HG03139 (cell line): ENCODE results near the gene S100P.
"Not testable (repeated sequence)": the region's sequence is repeated elsewhere in the genome, so short reads cannot be mapped to it uniquely, and the experiment has no call there.

Experiments used
- ATAC-seq: cut with Tn5 transposase; IDR thresholded peaks from one replicate; pipeline ENCODE4 v1.9.1; 2021; ENCODE audit not compliant: unreplicated experiment

Gene S100P

DNA sequence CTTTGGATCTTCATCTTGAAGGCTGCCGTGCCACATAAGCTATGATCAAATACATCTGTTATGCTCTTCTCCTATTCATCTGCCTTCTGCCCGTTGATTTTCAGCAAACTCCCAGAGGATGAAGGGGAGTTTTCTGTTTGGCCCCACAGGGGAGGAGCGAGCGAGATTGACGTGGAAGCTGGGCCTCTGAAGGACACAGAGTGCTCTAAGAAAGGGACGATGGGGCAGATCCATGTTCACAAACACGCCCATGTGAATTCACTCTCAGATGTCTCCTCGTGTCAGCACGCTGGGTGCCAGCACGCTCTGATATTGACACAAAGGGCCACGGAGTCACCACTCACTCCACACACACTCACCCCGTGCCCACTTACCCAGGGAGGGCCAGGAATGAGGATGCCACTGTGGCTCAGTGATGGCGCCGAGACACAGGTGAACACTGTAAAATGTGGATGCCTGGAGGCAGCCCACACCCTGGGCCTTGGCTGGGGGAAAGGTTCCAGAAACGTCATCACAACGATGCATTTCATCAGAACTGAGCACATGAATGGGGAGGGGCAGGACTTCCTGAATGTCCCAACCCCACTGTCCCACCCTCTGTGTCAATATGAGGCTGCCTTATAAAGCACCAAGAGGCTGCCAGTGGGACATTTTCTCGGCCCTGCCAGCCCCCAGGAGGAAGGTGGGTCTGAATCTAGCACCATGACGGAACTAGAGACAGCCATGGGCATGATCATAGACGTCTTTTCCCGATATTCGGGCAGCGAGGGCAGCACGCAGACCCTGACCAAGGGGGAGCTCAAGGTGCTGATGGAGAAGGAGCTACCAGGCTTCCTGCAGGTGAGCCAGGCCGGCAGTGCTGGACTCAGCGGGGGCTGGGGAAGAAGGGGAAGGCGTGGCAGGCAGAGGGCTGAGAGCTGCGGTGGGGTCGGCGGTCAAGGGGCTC, at the start of gene S100P:
Gene S100P, plus strand, starts transcription at position 648 of the 946 bp plus-strand sequence. Its CDS starts 55 bp downstream, at position 703.
- ATAC-seq = no peak

DNA sequence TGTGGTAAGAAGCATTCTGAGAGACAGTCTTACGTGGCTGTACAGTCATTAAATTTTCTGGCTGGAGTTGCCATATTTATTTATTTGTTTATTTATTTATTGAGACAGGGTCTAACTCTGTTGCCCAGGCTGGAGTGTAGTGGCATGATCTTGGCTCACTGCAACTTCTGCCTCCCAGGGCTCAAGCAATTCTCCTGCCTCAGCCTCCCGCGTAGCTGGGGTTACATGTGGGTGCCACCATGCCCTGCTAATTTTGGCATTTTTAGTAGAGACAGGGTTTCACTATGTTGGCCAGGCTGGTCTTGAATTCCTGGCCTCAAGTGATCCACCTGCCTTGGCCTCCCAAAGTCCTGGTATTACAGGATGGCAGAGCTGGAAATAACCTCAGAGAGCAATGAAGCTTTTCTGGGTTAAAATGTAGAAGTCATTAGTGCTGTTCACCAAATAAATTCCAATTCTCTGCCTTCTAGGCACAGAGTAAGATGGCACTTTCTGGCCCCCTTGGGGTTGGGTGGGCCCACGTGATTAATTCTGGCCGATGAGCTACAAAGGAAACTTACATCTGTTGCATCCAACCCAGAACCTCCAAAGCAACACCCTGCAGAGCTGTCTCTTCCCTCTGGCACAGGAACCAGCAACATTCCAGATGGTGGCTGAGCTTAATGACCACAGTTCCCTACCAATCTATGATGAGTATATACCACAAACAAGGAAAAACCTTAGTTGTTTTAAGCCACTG, 48.7 kb upstream of the S100P start:
- ATAC-seq = no peak

DNA sequence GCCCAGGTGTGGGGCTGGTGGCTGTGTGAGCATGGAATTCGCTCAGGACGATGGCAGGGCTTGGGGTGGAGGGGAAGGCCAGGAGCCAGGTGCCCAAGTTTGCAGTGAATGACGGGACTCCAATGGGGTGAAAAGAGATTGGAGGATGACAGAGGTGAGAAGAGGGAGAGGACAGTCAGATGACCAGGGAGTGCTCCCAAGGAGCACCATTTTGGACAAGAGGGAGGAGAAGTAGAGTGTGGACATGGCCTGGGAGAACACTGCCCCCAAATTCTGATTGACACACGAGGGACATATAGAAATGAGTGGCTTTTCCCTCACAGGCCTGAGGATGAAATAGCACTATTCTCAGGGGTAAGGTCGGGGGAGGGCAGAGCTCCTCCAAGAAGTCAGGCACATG, 46.5 kb upstream of the S100P start:
- no peak for ATAC-seq

DNA sequence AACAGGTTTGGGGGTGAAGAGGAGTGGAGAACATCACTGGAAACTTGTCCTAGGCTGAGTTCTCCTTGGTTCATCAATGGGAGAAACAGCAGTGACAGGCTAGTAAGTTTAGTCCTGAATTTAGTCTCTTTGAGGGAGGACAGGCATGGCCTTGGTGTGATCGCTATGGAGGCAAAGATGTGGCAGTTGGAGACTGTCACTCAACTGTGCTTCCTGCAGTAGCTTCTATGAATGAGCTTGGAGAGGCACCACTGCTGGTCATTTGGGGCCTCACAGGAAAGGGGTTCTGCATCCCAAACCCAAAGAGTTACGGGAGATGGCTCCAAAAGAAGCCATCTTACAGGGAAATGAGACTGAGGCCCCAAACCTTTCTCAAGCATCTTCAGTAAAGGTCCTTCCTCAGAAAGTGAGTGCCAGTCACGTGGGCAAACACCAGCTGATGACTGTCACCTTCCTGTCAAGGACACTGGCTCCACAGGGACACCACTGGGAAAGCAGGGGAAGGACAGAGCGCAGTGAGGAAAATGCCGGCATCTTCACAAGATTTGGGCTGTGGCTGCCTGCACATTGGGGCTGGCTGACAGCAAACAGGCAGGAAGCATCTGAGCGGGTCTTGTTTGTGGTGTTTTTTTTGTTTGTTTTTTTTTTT, 46.0 kb upstream of the S100P start:
- ATAC-seq = no peak

DNA sequence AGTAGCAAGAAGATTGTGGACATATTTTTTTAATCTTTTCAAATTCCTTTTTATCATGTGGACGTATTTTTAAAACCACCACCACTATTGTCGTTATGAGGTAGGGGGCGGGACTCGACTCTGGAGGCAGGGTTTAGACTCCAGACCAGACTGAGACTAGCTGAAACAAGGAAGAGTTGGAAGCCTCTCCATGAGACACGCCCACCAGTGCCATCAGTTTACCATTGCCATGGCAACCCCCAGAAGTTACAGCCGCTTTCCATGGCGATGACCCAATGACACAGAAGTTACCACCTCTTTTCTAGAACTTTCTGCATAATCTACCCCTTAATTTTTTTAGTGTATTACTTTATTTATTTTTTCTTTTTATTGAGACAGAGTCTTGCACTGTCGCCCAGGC, 44.5 kb upstream of the S100P start:
- no peak for ATAC-seq

DNA sequence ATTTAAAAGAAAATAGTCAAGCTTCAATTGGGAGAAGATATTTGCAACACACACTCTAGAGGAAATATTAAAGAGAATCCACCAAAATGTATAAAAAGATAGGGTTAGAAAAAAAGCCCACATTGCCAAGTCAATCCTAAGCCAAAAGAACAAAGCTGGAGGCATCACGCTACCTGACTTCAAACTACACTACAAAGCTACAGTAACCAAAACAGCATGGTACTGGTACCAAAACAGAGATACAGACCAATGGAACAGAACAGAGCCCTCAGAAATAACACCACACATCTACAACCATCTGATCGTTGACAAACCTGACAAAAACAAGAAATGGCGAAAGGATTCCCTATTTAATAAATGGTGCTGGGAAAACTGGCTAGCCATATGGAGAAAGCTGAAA, 39.5 kb upstream of the S100P start:
- not testable (repeated sequence) for ATAC-seq

DNA sequence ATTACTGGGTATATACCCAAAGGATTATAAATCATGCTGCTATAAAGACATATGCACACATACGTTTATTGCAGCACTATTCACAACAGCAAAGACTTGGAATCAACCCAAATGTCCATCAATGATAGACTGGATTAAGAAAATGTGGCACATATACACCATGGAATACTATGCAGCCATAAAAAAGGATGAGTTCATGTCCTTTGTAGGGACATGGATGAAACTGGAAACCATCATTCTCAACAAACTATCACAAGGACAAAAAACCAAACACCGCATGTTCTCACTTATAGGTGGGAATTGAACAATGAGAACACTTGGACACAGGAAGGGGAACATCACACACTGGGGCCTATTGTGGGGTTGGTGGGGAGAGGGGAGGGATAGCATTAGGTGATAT, 38.4 kb upstream of the S100P start:
- ATAC-seq = not testable (repeated sequence)

DNA sequence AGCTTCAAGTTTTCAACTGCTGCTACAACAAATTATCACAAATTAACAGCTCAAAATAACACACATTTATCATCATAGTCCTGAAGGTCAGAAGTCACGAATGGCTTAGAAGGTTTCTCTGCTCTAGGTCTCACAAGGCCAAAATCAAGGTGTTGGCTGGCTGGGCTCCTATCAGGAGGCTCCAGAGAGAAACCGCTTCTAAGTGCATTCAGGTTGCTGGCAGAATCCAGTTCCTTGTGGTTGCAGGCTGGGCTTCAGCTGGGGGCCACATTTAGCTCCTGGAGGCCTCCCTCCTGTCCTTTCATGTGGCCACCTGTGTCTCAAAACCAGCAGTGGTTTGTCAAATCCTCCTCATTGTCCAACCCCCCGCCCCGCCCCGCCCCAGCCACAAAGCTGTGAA, 37.8 kb upstream of the S100P start:
- no peak for ATAC-seq

DNA sequence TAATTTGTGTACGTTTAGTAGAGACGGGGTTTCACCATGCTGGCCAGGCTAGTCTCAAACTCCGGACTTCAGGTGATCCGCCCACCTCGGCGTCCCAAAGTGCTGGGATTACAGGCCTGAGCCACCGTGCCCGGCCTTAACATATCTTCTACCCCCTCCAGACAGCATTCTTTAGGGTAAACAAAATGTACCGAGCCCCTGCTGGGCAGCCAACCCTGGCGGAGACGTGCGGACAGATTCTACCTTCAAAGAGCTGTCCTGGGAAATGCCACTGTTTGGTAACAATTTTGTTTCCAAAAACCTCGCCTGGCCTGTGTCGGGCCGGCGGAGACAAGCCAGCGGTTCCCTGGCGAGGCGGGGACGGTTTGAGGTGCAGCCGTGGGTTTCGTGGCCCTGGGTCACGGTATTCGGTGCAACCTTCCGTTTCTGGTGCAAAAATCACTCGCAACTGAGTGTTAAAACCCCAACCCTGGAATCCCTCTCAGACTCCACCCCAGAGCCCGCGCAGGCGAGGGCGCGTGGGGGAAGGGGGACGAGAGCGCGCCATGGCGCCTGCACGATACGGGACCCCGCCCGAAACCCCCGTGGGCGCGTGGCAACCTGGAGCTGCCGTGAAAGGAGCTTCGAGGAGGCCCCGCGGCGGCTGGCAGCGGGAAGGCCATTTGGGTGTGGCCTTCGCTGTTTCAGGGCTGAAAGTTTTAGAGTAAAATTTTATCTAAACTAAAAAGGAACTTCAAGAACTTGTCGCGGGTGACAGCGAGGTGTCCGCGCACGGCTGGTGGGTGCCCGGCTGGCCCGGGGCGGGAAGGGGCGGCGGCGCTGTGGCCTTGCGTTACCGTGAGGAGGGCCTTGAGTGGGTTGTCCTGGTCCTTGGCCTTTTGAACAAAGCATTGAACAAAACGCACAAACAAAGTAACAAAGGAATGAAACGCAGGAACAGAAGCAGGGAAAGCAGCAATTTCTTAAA, 36.2 kb upstream of the S100P start:
- ATAC-seq = no peak

DNA sequence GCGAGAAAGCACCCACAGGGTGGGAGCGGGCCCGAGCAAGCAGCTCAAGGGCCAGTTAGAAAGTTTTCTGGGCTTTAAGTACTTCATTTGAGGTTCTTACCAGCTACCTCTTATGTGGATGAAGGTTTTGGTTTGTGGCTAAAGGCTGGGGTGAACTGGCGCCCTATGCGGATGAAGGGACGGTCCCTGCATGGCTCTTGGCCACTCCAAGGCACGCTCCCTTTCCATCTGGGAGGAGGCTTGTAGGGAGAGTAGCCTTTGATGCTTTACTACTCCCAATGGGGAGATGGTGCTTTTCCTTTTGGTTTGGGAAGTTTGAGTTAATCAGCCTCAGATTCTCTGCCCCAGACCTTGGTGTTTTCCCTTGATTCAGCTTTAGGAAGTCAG, 35.5 kb upstream of the S100P start:
- ATAC-seq = no peak

DNA sequence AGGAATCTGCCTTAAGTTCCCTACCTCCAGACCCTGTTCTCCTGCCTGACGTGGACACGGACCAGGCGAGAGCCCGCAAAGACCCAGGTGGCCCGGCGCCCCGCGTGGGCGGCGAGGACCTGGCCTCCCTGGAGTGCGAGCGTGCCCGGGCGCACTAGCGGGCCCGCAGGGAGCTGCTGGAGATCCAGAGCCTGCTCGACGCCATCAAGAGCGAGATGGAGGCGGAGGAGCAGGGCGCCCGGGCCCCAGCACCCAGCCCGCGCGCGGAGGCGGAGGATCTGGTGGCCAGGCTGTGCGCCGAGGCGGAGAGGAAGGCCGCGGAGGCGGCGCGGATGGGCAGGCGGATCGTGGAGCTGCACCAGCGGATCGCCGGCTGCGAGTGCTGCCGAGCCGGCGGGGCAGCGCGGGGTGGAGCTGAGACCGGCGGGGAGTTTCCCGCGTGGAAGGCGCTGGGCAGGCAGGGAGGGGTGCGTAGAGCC, 35.0 kb upstream of the S100P start:
- ATAC-seq = no peak

DNA sequence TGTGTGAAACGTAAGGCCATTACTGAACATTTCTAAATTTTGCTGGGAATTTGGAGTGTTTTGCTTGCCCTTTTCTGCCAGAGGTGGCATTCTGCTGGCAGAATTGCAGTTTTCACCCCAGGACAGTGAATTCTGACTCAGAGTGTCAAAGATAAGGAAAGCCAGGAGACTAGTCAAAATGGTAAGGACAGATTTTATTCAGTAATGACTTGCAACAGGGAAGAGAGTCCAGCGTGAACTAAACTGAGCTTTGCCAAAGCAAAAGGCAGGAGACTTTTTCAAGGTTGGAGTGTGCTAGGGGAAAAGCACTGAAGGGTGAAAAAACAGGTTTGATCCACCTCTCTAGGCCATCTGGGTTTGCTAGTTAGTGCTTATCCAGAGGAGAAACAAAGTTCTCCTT, 33.8 kb upstream of the S100P start:
- no peak for ATAC-seq

DNA sequence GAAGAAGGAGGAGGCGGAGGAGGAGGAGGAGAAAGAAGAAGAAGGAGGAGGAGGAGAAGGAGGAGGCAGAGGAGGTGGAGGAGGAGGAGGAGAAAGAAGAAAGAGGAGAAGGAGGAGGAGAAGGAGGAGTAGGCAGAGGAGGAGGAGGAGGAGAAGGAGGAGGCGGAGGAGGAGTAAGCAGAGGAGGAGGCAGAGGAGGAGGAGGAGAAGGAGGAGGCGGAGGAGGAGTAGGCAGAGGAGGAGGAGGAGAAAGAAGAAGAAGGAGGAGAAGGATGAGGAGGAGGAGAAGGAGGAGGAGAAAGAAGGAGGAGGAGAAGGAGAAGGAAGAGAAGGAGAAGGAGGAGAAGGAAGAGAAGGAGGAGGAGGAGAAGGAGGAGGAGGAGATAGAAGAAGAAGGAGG, 33.2 kb upstream of the S100P start:
- ATAC-seq = no peak

DNA sequence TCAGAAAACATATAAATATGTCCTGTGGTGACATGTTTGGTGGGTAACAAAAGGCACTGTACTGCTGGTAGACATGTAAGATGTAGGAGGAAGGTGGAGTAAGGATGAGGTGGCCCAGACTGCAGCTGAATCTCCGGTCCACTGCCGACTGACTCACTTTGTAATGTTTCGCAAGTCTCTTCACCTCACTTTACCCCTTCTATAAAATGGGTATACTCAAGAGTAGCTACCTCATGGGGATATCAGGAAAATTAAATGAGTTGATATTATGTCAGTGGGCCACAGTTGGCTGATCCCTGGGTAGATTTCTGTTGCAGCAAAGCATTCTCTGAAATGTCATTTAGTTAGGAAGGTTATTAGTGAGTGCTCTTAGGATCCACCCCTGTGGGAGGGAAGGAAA, 31.1 kb upstream of the S100P start:
- no peak for ATAC-seq

DNA sequence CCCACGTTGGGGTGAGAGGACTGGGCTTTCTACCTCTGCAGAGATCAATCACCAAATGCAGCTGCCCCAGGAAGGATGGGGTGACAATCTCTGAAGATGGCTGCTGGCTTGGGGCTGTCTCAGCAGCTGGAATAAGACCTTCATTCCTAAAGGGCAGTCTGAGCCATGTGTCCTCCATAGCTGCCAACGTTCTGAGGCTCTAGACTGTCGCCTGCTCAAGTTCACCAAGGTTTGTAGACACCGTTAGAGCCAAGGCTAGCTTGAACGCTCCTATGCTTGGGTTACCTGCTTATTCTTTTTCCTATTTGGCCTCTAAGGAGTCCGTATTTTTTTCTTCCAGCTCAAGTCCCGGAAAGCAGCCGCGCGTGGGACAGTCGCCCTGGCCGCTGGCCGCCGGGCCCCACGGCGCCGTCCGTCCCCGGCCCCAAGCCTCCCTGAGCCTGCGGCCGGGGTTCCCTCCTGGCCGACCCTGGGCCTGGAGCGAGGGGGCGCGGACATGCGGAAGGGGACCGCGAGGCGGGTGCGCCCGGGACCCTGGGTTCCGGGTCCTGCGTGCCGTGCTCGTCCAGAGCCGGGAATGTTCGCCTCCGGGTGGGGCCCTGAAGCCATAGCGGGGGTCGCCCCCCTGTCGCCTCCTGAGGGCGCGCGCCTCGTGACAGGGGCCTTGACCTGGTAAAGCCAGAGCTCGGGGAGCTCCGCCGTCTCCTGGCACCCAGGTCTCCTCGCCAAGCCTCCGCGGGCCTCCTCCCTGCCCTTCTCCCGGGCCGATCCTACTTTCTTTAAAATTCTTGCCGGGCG, 29.9 kb upstream of the S100P start:
- no peak for ATAC-seq

DNA sequence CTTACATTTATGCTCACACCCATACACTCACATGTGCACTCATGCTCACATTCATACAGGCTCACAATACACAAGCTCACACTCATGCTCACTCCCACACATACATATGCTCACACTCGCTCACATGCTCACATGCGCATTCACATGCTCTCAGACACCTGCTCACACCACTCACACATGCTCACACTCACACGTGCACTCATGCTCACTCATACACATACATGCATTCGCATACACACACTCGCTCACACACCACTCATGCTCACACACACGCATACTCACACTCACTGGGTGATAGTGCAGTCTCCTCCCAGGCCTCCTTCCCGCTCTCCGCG, 28.4 kb upstream of the S100P start:
- no peak for ATAC-seq

DNA sequence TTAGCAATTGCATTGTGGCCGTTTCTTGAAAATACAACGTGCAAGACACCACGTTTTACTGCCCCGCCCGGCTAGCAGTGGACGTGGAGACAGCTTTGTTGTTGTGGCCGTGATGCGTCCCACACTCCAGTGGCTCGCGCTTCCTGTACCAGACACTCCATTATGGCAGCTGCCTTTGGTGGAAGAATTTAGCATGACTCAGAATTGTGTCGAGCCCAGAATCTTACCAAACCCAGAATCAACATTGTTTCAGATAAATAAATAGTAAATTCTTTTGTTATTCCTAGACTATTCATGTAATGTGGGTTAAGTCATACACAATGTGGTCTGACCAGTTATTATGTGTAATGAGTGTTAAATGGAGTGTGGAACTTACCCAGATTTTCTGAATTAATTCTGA, 25.3 kb upstream of the S100P start:
- no peak for ATAC-seq

DNA sequence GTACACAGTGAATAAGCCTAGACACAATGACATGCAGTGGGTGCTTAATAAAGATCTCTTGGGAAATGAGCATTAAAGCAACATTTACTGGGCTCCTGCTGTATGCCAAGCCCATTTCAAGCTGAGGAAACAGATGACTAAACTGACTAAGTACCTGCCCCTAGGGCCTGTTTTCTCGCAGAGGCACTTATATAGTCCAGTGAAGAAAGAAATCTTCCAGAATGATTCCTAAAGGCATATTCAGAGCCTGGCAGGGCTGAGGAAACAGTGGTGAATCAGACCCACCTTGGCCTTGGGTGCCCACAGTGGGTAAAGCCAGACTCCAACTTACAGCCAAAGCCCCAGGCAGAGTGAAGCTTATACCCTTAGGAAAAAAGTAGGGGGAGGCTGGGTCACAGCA, 22.0 kb upstream of the S100P start:
- ATAC-seq = no peak

DNA sequence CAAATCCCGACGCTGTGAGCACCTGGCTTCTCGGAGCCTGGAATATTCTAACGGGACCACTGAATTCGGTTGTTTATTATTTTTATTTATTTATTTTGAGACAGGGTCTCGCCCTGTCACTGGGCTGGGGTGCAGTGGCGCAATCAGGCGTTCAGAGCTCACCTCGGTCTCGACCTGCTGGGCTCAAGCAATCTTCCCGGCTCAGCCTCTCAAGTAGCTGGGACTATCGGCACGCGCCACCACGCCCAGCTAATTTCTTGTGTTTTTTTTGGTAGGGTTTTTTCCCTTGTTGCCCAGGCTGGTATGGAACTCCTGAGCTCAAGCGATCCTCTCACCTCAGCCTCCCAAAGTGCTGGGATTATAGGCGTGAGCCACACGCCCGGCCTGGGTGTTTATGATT, 21.5 kb upstream of the S100P start:
- no peak for ATAC-seq
